Tibial nerve (tissue), 4 donors: ENCODE measurements around the gene PDGFA.

Experiments used
- CTCF ChIP-seq, 5 experiments: fragments of 200-600 bp in 3 of 5; fragments of 450-650 bp in 2 of 5; sonication (generic) in 3 of 5; IDR thresholded peaks; one replicate each; pipeline ENCODE4 v1.5.1; 2016 to 2019; ENCODE audit warnings: antibody characterized with exemption in 5 of 5, mild to moderate bottlenecking in 3 of 5, moderate library complexity in 2 of 5
- EP300 ChIP-seq, 2 donors: sonication (generic); formaldehyde crosslinking; IDR thresholded peaks; one replicate each; pipeline ENCODE4 v1.6.1; 2017; ENCODE audit warnings: antibody characterized with exemption in 2 of 2, mild to moderate bottlenecking in 1 of 2
- POLR2A ChIP-seq, 2 donors: fragments of 450-650 bp; IDR thresholded peaks; one replicate each; pipeline ENCODE4 v1.6.1; 2017; ENCODE audit warnings: antibody characterized with exemption in 2 of 2, mild to moderate bottlenecking in 2 of 2, moderate library complexity in 2 of 2

- TF ChIP-seq POLR2A (IDR thresholded peaks at IDR 0.05): no peak
- no peak for TF ChIP-seq CTCF (IDR thresholded peaks at IDR 0.05)
- TF ChIP-seq EP300 (IDR thresholded peaks at IDR 0.05): no peak
These were observed 43.6 kb downstream of the PDGFA start for GRCh38 chr7:475951-476441.
